ENCODE results near the gene RHOBTB1. TPM values are rescaled to one million over a fixed set of nuclear protein-coding genes. Genes with fewer than 3 reads are reported as not detected.

Gene RHOBTB1
- total RNA-seq, 1 experiment from 2014 or later: 2.5 TPM

DNA sequence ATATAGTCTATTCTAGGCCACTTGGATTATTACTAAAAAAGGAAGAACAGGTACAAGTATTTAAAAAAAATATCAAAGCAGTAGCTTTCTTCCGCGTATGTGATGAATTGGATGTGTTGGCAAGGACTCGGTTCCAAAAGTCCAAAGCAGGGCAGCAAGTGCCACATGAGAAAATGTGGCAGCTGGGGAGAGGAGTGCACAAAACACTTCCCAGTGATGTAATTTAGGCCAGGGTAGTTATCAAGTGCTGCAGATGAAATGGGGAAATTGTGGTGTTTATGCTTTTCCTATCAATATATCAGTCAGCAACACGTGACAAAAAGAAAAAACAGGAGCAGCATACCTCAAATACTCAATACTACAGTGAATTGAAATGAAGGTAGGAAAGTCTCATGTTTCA, 7.0 kb downstream of the RHOBTB1 start:
- no peaks in the 10 kb centered on the region for H3K9me3 Mint-ChIP-seq
- no peak overlapping the region for H3K9ac ChIP-seq (ENCODE audit: extremely low read depth, insufficient read length, low read length)
- no peak overlapping the region for H3K27ac Mint-ChIP-seq
- no peak overlapping the region for H2BK12ac ChIP-seq (ENCODE audit: insufficient read length, low read depth, low read length)
- no peak overlapping the region for H4K5ac ChIP-seq (ENCODE audit: insufficient read length, low read depth, low read length)
- no peak overlapping the region for H3K27ac ChIP-seq (ENCODE audit: insufficient read length, low read depth, low read length)
- H3K27me3 Mint-ChIP-seq (ENCODE audit: low read depth): no peaks in the 10 kb centered on the region
- H3K23me2 ChIP-seq (ENCODE audit: insufficient read length, low read depth, low read length, poor library complexity, severe bottlenecking): no peaks in the 10 kb centered on the region
- H3K4me2 ChIP-seq (ENCODE audit: insufficient read depth, insufficient read length, low read length): no peak overlapping the region
- H3K4me3 Mint-ChIP-seq: no peak overlapping the region
- WGBS (ENCODE audit: extremely low coverage, insufficient read length, low lambda C conversion rate): no CpG with 5 or more reads among the region's 4 CpGs
- H3K79me1 ChIP-seq (ENCODE audit: insufficient read depth, low read depth, low read length, poor library complexity, severe bottlenecking): no peaks in the 10 kb centered on the region
- H3K4me1 ChIP-seq (ENCODE audit: insufficient read depth, low read length): no peaks in the 10 kb centered on the region
- H4K8ac ChIP-seq (replicated peaks; ENCODE audit: insufficient read length, low read depth, low read length): no peak overlapping the region
- no peak overlapping the region for H3T11ph ChIP-seq (ENCODE audit: low read length)
- H2AFZ ChIP-seq (ENCODE audit: low read length): no peak overlapping the region
- H3K79me2 ChIP-seq (ENCODE audit: insufficient read depth, low read length): no peaks in the 10 kb centered on the region
- no peak overlapping the region for H3K23ac ChIP-seq (ENCODE audit: insufficient read length, low read depth, low read length)
- H2BK20ac ChIP-seq (ENCODE audit: low read depth, low read length, poor library complexity, severe bottlenecking): no peak overlapping the region
- H3K14ac ChIP-seq (ENCODE audit: insufficient read depth, low read length): no peak overlapping the region
- TF ChIP-seq, protein P1, sequence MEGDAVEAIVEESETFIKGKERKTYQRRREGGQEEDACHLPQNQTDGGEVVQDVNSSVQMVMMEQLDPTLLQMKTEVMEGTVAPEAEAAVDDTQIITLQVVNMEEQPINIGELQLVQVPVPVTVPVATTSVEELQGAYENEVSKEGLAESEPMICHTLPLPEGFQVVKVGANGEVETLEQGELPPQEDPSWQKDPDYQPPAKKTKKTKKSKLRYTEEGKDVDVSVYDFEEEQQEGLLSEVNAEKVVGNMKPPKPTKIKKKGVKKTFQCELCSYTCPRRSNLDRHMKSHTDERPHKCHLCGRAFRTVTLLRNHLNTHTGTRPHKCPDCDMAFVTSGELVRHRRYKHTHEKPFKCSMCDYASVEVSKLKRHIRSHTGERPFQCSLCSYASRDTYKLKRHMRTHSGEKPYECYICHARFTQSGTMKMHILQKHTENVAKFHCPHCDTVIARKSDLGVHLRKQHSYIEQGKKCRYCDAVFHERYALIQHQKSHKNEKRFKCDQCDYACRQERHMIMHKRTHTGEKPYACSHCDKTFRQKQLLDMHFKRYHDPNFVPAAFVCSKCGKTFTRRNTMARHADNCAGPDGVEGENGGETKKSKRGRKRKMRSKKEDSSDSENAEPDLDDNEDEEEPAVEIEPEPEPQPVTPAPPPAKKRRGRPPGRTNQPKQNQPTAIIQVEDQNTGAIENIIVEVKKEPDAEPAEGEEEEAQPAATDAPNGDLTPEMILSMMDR (conservative IDR thresholded peaks at IDR 0.05): no peak
- no peak overlapping the region for H4K91ac ChIP-seq (ENCODE audit: insufficient read length, low read depth, low read length)
- DNase-seq: no peak
- no peaks in the 10 kb centered on the region for H3K27me3 ChIP-seq (ENCODE audit: insufficient read depth, low read length)
- no peaks in the 10 kb centered on the region for H3K9me3 ChIP-seq (ENCODE audit: control insufficient read depth, low read depth, low read length)
- H3K4me1 Mint-ChIP-seq: peaks cover 0 to 3% of the 10 kb centered on the region in 2 experiments; a peak in 1 of 4 replicates
- no peak overlapping the region for H3K18ac ChIP-seq (ENCODE audit: insufficient read length, low read depth, low read length)
- H4K20me1 ChIP-seq (ENCODE audit: control insufficient read depth, insufficient read depth, insufficient read length): no peaks in the 10 kb centered on the region
- no peak overlapping the region for H2BK120ac ChIP-seq (ENCODE audit: low read depth, low read length, poor library complexity, severe bottlenecking)
- H3K4ac ChIP-seq (ENCODE audit: low read depth, low read length): no peak overlapping the region
- no peak overlapping the region for H2BK15ac ChIP-seq (ENCODE audit: low read depth, low read length)
- H3K56ac ChIP-seq (ENCODE audit: insufficient read length, low read depth, low read length): no peak overlapping the region
- H2BK5ac ChIP-seq (ENCODE audit: insufficient read length, low read length): no peak overlapping the region
- H2AK5ac ChIP-seq (ENCODE audit: insufficient read length, low read length): no peak overlapping the region
- H3K36me3 Mint-ChIP-seq (ENCODE audit: insufficient read depth in 1 of 3, low read depth in 3 of 3): no peaks in the 10 kb centered on the region

Measured in H9 (cell line).